Lung (tissue), 12 donors: Measurements from ENCODE around the gene ADCY3. TPM values are rescaled to one million over a fixed set of nuclear protein-coding genes. Genes with fewer than 3 reads are reported as not detected.

Experiments used
- ATAC-seq: fragments of 200-7000 bp; cut with Tn5 transposase; one replicate; pipeline ENCODE4 v1.9.1; 2020; ENCODE audit warnings: moderate number of reproducible peaks; ENCODE audit not compliant: insufficient read depth, low FRiP score
- DNase-seq, 3 donors: peaks; one replicate each; pipeline ENCODE4 v3.0.0-alpha.2; 2013 to 2017
- H3K27ac ChIP-seq, 2 donors: one replicate each; pipeline ENCODE4 v1.5.1; 2013; ENCODE audit warnings: mild to moderate bottlenecking in 2 of 2, moderate library complexity in 2 of 2, control low read depth in 1 of 2, inconsistent platforms in 1 of 2, low read depth in 1 of 2, low read length in 1 of 2
- H3K27me3 ChIP-seq, 3 donors: one replicate each; pipeline ENCODE4 v1.5.1; 2013; ENCODE audit warnings: low read length in 2 of 3; ENCODE audit not compliant: control insufficient read depth in 3 of 3, insufficient read depth in 3 of 3
- H3K36me3 ChIP-seq, 4 donors: one replicate each; pipeline ENCODE4 v1.5.1; 2013; ENCODE audit warnings: low read length in 4 of 4, mild to moderate bottlenecking in 1 of 4, moderate library complexity in 1 of 4; ENCODE audit not compliant: control insufficient read depth in 4 of 4, insufficient read depth in 4 of 4
- H3K4me1 ChIP-seq, 5 donors: one replicate each; pipeline ENCODE4 v1.5.1; 2013; ENCODE audit warnings: low read length in 5 of 5, mild to moderate bottlenecking in 2 of 5, moderate library complexity in 1 of 5; ENCODE audit not compliant: control insufficient read depth in 5 of 5, insufficient read depth in 5 of 5
- H3K4me3 ChIP-seq: one replicate; pipeline ENCODE4 v1.5.1; 2013; ENCODE audit warnings: mild to moderate bottlenecking, control low read depth, moderate library complexity
- H3K9ac ChIP-seq, 2 donors: one replicate each; pipeline ENCODE4 v1.5.1; 2013; ENCODE audit warnings: low read length in 2 of 2, control low read depth in 1 of 2; ENCODE audit not compliant: insufficient read depth in 1 of 2
- H3K9me3 ChIP-seq, 4 donors: one replicate each; pipeline ENCODE4 v1.5.1; 2013; ENCODE audit warnings: low read length in 3 of 4, mild to moderate bottlenecking in 1 of 4, moderate library complexity in 1 of 4; ENCODE audit not compliant: control insufficient read depth in 4 of 4, insufficient read depth in 3 of 4
- WGBS, 2 donors: extraction: QIAGEN DNeasy Blood & Tissue Kit; methylation state at CpG; one replicate each; pipeline ENCODE4 v1.1.7; 2013; 5-methylcytosine and 5-hydroxymethylcytosine counted together
- polyA plus RNA-seq, 2 donors: library from polyadenylated mRNA; stranded (reverse); fragments of 200-250 nt; gene quantifications; one replicate each; pipeline ENCODE4 v1.2.1, GENCODE V29; 2013
- total RNA-seq, 2 donors: library from RNA; depleted of rRNA in 1 of 2; stranded (reverse); fragments of >200 nt in 1 of 2; gene quantifications; one replicate each; pipeline ENCODE4 v1.2.1, GENCODE V29; 2014 to 2021
- TF ChIP-seq, protein P1 (sequence below): IDR thresholded peaks from 2 replicates; pipeline ENCODE4 v1.5.1; 2012; ENCODE audit warnings: mild to moderate bottlenecking; ENCODE audit errors: control extremely low read depth, extremely low read depth
- donor health status: control.
- donor health status: control.
- donor health status: Bipolar disorder and iron deficiency.
- donor health status: healthy.
- donor health status: DM: yes; HTN: yes; CAD: no.

The ADCY3 gene
- total and polyA plus RNA-seq, 4 donors: 27.9 to 74.8 (median 45.8) TPM

DNA sequence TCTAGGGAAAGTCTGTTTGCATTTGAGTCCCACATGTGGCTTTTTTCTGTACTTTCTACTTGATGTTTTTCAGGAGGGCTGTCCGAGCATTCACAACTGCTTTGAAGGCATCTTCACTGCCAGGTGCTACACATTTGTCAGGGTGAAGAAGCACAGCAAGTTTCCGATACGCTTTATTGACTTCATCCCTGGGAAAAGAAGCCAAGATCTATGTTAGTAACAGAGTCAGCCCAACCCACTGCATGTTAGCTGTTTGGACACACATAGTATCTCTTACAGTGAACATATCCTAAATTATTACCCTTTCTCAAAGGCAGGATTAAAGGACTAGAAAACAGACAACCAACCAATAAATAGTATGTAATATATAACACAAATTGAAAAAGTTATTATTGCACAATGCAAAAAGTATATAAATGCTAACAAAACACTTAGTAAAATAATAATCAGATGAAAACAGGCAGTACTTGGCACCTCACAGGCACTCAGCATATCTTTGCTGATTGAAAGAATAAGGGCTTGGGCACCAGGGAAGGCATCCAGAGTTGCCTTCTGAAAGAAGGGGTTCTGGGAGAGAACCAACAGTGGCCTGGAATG, 27.6 kb upstream of the ADCY3 start:
- Histone ChIP-seq H3K4me3 (no peak overlapping the region), H3K27ac (no peak overlapping the region), H3K27me3 (no peaks in the 10 kb centered on the region), H3K4me1 (no peaks in the 10 kb centered on the region), H3K36me3 (peaks cover 16 to 29% (median 19%) of the 10 kb centered on the region in 4 donors), H3K9me3 (no peaks in the 10 kb centered on the region), H3K9ac (no peak overlapping the region)
- WGBS, 2 donors: 95 to 99% methylated on average over 3 of the region's 3 CpGs
- TF ChIP-seq, protein P1, sequence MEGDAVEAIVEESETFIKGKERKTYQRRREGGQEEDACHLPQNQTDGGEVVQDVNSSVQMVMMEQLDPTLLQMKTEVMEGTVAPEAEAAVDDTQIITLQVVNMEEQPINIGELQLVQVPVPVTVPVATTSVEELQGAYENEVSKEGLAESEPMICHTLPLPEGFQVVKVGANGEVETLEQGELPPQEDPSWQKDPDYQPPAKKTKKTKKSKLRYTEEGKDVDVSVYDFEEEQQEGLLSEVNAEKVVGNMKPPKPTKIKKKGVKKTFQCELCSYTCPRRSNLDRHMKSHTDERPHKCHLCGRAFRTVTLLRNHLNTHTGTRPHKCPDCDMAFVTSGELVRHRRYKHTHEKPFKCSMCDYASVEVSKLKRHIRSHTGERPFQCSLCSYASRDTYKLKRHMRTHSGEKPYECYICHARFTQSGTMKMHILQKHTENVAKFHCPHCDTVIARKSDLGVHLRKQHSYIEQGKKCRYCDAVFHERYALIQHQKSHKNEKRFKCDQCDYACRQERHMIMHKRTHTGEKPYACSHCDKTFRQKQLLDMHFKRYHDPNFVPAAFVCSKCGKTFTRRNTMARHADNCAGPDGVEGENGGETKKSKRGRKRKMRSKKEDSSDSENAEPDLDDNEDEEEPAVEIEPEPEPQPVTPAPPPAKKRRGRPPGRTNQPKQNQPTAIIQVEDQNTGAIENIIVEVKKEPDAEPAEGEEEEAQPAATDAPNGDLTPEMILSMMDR: no peak
- ATAC-seq (no peak), DNase-seq (no peak)

DNA sequence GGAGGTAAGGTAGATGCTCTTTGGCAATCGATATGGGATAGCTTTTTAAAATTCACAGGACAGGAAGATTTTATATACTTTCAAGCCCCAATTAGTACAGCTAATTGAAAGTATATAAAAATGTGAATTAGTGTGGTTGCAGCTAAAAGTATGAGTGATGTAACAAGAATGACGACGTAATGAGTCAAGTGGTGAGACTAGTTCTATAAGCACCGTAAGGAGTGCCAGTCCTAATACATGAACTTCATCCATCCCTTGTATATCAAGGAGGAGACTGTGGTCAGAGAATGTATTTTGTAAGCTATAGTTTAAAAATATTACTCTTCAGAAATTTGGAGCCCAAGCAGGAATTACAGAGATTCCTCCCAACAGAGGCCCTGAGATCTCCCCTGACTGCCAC, 25.9 kb upstream of the ADCY3 start:
- no peak overlapping the region for H3K9ac ChIP-seq
- TF ChIP-seq, protein P1: no peak
- ATAC-seq: no peak
- no peaks in the 10 kb centered on the region for H3K9me3 ChIP-seq
- H3K36me3 ChIP-seq: peaks cover 14 to 21% (median 16%) of the 10 kb centered on the region in 4 donors
- no peak overlapping the region for H3K27ac ChIP-seq
- DNase-seq: no peak
- no peaks in the 10 kb centered on the region for H3K4me1 ChIP-seq
- no peak overlapping the region for H3K4me3 ChIP-seq
- no peaks in the 10 kb centered on the region for H3K27me3 ChIP-seq
- WGBS, 2 donors: 90 to 91% methylated on average over 4 of the region's 4 CpGs

DNA sequence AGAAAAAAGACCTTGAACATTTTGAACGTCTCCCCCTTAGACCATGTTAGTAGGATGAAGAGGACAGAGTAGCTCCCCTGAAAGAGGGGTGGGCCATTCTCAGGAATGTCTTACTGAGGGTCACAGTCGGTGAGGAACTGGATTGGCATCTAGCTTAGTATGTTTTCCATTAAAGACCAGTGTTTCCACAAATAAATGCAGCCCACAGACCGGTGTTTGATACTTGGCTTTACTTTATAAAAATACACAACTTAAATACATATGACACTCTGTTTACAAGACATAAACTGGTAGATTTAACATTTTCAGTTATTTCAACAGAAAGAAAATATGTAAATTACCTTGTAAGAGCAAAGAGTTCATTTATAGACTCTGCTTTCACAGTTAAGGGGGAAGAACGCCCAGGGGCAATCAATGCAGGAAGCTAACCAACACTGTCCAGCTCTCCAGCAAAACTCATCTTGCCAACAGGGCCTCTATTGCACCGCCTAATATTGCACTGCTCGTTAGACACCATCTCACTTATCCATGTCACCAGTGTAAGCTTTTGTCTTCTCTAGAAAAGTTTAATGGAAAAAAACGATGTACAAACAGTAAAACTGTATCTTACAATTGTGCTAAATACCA, 23.5 kb upstream of the ADCY3 start:
- ATAC-seq (no peak), DNase-seq (no peak)
- TF ChIP-seq, protein P1: no peak
- Histone ChIP-seq H3K27ac (no peak overlapping the region), H3K9ac (no peak overlapping the region), H3K4me1 (no peaks in the 10 kb centered on the region), H3K36me3 (peaks cover 13 to 19% (median 15%) of the 10 kb centered on the region in 4 donors), H3K9me3 (no peaks in the 10 kb centered on the region), H3K4me3 (no peak overlapping the region), H3K27me3 (no peaks in the 10 kb centered on the region)
- 88 to 94% methylated on average over 7 of the region's 7 CpGs for WGBS, 2 donors

DNA sequence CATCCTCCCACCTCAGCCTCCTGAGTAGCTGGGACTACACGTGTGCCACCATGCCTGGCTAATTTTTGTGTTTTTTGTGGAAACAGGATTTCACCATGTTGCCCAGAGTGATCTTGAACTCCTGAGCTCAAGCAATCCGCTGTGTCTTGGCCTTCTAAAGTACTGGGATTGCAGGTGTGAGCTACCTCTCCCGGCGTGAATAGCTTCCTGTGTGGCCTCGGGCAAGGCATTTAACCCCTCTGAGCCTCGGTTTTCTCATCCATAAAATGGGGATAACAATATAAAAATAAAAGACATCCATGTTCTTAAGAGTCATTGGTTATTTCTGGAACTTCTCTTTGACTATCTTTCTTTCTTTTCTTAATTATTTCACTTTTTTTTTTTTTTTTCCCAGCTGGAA, 19.3 kb upstream of the ADCY3 start:
- 81 to 87% methylated on average over 6 of the region's 6 CpGs for WGBS, 2 donors
- no peaks in the 10 kb centered on the region for H3K4me1 ChIP-seq
- no peak overlapping the region for H3K27ac ChIP-seq
- H3K9me3 ChIP-seq: no peaks in the 10 kb centered on the region
- ATAC-seq: no peak
- no peak overlapping the region for H3K4me3 ChIP-seq
- no peaks in the 10 kb centered on the region for H3K36me3 ChIP-seq
- no peak for DNase-seq
- no peak overlapping the region for H3K9ac ChIP-seq
- no peaks in the 10 kb centered on the region for H3K27me3 ChIP-seq
- TF ChIP-seq, protein P1: no peak
